ENCODE measurements around the gene ARMC7.

DNA sequence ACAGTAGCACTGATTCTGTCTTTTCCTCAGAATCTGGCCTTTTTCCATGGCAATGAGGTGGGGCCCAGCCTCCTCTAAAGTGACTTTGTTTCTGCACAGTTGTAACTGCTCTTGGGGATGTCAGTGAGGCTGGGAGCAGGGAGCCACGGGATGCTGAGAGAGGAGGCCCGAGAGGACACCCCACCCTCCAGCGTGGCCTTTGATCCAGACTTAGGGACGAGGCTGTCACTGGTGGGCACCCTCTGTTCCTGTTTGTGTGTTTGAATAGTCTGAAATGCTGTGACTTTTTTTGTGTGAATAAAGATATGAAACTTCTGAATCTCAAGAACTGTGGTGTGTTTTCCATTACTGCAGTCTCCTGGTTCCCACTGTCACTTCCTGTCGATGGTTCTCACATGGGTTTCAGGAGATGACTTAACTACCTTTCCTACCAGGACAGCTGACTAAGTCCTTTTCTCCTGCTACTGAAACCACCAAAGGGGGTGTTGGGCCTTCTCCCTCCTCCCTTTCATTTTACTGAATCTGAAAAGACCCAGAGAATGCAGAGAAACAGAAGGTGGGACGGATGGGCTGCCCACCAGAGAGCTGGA, 44.1 kb upstream of the ARMC7 start:
- TF ChIP-seq NR2F1 (conservative IDR thresholded peaks at IDR 0.05) (no peak), TARDBP (IDR thresholded peaks at IDR 0.05; ENCODE audit: borderline replicate concordance) (no peak), POLR2A (IDR thresholded peaks at IDR 0.05; ENCODE audit: low read depth, low read length) (no peak), HDAC2 (IDR thresholded peaks at IDR 0.05) (no peak), JUND (IDR thresholded peaks at IDR 0.05; ENCODE audit: low read depth, low read length) (no peak), CBFB (IDR thresholded peaks at IDR 0.05; ENCODE audit: low read depth) (no peak), CBX5 (IDR thresholded peaks at IDR 0.05; ENCODE audit: low read depth) (no peak), RAD51 (IDR thresholded peaks at IDR 0.05) (no peak)
- TF ChIP-seq, protein P1, sequence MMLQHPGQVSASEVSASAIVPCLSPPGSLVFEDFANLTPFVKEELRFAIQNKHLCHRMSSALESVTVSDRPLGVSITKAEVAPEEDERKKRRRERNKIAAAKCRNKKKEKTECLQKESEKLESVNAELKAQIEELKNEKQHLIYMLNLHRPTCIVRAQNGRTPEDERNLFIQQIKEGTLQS (IDR thresholded peaks at IDR 0.05; ENCODE audit: borderline replicate concordance, extremely low read depth, low read depth, low read length), result no peak
- TF ChIP-seq, protein P2, sequence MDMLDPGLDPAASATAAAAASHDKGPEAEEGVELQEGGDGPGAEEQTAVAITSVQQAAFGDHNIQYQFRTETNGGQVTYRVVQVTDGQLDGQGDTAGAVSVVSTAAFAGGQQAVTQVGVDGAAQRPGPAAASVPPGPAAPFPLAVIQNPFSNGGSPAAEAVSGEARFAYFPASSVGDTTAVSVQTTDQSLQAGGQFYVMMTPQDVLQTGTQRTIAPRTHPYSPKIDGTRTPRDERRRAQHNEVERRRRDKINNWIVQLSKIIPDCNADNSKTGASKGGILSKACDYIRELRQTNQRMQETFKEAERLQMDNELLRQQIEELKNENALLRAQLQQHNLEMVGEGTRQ (IDR thresholded peaks at IDR 0.05; ENCODE audit: borderline replicate concordance, low read depth, low read length), result no peak
- TF ChIP-seq, protein P3, sequence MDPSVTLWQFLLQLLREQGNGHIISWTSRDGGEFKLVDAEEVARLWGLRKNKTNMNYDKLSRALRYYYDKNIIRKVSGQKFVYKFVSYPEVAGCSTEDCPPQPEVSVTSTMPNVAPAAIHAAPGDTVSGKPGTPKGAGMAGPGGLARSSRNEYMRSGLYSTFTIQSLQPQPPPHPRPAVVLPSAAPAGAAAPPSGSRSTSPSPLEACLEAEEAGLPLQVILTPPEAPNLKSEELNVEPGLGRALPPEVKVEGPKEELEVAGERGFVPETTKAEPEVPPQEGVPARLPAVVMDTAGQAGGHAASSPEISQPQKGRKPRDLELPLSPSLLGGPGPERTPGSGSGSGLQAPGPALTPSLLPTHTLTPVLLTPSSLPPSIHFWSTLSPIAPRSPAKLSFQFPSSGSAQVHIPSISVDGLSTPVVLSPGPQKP (IDR thresholded peaks at IDR 0.05; ENCODE audit: low read depth, low read length), result no peak
- TF ChIP-seq, protein P4, sequence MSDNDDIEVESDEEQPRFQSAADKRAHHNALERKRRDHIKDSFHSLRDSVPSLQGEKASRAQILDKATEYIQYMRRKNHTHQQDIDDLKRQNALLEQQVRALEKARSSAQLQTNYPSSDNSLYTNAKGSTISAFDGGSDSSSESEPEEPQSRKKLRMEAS (IDR thresholded peaks at IDR 0.05; ENCODE audit: low read depth, low read length), result no peak

Data from GM12878 (cell line).